ENCODE measurements around the gene NAA40. TPM values are rescaled to one million over a fixed set of nuclear protein-coding genes. Genes with fewer than 3 reads are reported as not detected.

The NAA40 gene
- total RNA-seq, 4 donors from 2014 or later = 4.6 to 11.2 (median 7.4) TPM

DNA sequence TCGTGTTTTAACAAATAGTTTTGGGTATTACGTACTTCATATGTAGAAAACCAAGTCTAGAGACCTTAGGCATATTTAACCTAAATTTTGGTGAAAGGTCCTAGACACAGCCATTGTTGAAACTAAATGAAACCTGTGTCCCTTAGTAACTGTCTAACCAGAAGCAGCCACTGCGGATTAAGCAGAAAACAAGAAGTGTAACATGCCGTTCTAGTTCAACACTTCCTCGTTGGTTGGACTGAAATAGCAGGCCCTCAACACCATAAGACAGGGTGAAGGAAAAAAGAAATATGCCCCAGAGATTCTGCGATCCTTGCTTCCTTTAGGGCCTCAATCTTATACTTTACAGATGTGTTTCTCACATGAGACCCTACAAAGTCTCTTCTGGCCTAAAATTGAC is 2.0 kb downstream of the NAA40 start:
- TF ChIP-seq, protein P1, sequence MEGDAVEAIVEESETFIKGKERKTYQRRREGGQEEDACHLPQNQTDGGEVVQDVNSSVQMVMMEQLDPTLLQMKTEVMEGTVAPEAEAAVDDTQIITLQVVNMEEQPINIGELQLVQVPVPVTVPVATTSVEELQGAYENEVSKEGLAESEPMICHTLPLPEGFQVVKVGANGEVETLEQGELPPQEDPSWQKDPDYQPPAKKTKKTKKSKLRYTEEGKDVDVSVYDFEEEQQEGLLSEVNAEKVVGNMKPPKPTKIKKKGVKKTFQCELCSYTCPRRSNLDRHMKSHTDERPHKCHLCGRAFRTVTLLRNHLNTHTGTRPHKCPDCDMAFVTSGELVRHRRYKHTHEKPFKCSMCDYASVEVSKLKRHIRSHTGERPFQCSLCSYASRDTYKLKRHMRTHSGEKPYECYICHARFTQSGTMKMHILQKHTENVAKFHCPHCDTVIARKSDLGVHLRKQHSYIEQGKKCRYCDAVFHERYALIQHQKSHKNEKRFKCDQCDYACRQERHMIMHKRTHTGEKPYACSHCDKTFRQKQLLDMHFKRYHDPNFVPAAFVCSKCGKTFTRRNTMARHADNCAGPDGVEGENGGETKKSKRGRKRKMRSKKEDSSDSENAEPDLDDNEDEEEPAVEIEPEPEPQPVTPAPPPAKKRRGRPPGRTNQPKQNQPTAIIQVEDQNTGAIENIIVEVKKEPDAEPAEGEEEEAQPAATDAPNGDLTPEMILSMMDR (IDR thresholded peaks at IDR 0.05; ENCODE audit: low read depth) = no peak

DNA sequence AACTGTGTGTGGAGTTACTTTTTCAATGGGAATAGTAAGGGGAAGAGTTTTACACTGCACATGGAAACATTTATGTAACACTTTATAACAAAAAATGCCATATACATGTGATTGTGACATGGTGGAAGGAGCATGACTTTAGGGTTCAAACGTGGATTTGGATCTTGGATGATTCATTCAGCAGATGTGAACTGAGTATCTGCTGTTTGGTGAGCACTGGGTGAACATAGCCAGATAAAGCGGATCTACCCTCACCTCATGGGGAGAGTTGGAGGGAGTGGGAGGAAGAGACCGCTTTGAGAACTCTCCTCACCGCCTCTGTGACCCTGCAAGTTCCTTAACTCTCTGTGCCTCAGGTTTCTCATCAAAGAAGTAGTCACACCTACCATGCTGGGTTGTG is 3.1 kb downstream of the NAA40 start:
- TF ChIP-seq, protein P1 (IDR thresholded peaks at IDR 0.05; ENCODE audit: low read depth) = no peak

- TF ChIP-seq, protein P1 (IDR thresholded peaks at IDR 0.05; ENCODE audit: low read depth) = no peak
These were observed 4.0 kb downstream of the NAA40 start for GRCh38 chr11:63942803-63943202.

DNA sequence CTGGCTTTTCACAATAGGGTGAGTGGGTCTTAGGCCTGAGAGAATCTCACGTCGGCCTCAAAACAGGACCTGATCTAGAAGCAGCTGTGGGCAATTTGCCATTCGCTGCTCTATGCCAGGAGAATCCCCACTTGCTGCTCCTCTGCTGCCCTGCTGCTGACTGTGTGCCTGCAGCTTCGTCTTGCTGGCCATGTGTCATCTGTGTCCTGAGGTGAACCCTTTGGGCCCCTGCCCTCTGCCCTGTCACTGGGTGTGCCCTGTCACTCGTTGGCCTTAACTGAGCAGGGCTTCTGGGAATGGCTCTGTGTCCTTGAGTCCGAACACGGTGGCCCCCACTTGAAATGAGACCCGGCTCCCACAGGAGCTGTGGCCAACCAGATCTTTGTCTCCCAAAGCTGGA is 6.2 kb downstream of the NAA40 start:
- TF ChIP-seq, protein P1 (IDR thresholded peaks at IDR 0.05; ENCODE audit: low read depth) = no peak

GRCh38 chr11:63945477-63946163 is 6.8 kb downstream of the NAA40 start:
- TF ChIP-seq, protein P1 (IDR thresholded peaks at IDR 0.05; ENCODE audit: low read depth) = no peak

DNA sequence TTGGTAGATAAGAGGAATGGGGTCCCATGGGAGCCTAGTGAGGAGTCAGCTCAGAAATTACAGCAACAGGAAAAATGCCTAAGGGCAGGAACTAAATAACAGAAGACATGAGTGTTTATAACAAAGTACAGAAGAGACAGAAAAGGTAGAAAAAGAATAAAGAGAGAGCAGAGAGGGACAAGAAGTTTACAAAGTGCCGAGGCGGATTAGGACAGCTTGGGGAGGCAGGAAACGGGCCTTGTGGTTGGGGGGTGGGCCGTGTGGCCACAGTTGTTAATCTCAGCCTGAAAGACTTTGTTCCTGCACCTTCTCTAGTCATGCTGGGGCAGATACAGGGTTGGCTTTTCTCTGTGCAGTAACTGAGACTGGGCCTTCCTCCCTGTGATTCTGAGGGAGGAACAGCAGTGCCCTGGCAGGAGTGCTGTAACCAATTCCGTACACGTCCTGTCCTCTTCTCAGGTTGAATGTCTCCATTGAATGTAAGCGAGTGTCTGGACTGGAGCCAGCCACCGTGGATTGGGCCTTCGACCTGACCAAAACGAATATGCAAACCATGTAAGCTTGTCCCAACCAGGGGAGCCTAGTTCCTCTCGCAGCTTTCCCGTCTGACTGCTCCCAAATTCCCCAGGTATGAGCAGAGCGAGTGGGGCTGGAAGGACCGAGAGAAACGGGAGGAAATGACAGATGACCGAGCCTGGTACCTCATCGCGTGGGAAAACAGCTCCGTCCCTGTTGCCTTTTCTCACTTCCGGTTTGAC is 13.2 kb downstream of the NAA40 start:
- TF ChIP-seq, protein P1 (IDR thresholded peaks at IDR 0.05; ENCODE audit: low read depth) = no peak

- TF ChIP-seq, protein P1 (IDR thresholded peaks at IDR 0.05; ENCODE audit: low read depth) = no peak
These were observed 13.8 kb downstream of the NAA40 start for GRCh38 chr11:63952570-63952969.
